Loucy (cell line): ENCODE results near the gene PCDHGB1.

Source experiments
- H2AFZ ChIP-seq: fragments of 200-600 bp; sonication (generic); 2 replicates; pipeline ENCODE4 v1.6.0; 2016; ENCODE audit warnings: antibody characterized with exemption, mild to moderate bottlenecking, low read length, moderate library complexity
- H3F3A ChIP-seq: fragments of 200-600 bp; 2 replicates; pipeline ENCODE4 v1.6.0; 2016; ENCODE audit warnings: antibody characterized with exemption, low read depth, mild to moderate bottlenecking
- H3K27me3 ChIP-seq: fragments of 200-600 bp; sonication (generic); 2 replicates; pipeline ENCODE4 v1.6.1; 2014; ENCODE audit warnings: low read length, mild to moderate bottlenecking; ENCODE audit not compliant: insufficient read depth, poor library complexity, severe bottlenecking
- H3K36me3 ChIP-seq: fragments of 200-600 bp; sonication (generic); 2 replicates; pipeline ENCODE4 v1.6.1; 2016; ENCODE audit warnings: low read length; ENCODE audit not compliant: insufficient read depth
- H3K4me1 ChIP-seq: fragments of 200-600 bp; sonication (generic); 2 replicates; pipeline ENCODE4 v1.5.1; 2014; ENCODE audit warnings: low read length, mild to moderate bottlenecking; ENCODE audit not compliant: insufficient read depth, poor library complexity, severe bottlenecking
- H3K4me2 ChIP-seq: fragments of 200-600 bp; sonication (generic); 2 replicates; pipeline ENCODE4 v1.6.0; 2014; ENCODE audit warnings: antibody characterized with exemption, low read length, low read depth, mild to moderate bottlenecking; ENCODE audit not compliant: poor library complexity, severe bottlenecking
- H3K4me3 ChIP-seq: fragments of 200-600 bp; sonication (generic); 2 replicates; pipeline ENCODE4 v1.5.1; 2014; ENCODE audit warnings: low read length, mild to moderate bottlenecking, mixed read lengths; ENCODE audit not compliant: poor library complexity, severe bottlenecking
- H3K79me2 ChIP-seq: fragments of 200-600 bp; sonication (generic); 2 replicates; pipeline ENCODE4 v1.6.1; 2014; ENCODE audit warnings: low read length; ENCODE audit not compliant: insufficient read depth
- H3K9ac ChIP-seq: fragments of 200-600 bp; sonication (generic); 2 replicates; pipeline ENCODE4 v1.6.0; 2014; ENCODE audit warnings: mild to moderate bottlenecking, low read depth, low read length, moderate library complexity; ENCODE audit not compliant: poor library complexity, severe bottlenecking
- H3K9me2 ChIP-seq: fragments of 200-600 bp; sonication (generic); replicated peaks from 2 replicates; pipeline ENCODE4 v1.6.1; 2016; ENCODE audit warnings: low read depth, low read length, mixed read lengths
- H3K9me3 ChIP-seq: fragments of 200-600 bp; sonication (generic); 2 replicates; pipeline ENCODE4 v1.6.1; 2014; ENCODE audit warnings: mild to moderate bottlenecking, antibody characterized with exemption, low read length, low read depth; ENCODE audit not compliant: insufficient read depth
- H4K20me1 ChIP-seq: fragments of 200-600 bp; sonication (generic); 2 replicates; pipeline ENCODE4 v1.6.0; 2014; ENCODE audit warnings: antibody characterized with exemption, low read length, mild to moderate bottlenecking; ENCODE audit not compliant: insufficient read depth, poor library complexity, severe bottlenecking
- EZH2phosphoT487 ChIP-seq: fragments of 200-600 bp; IDR thresholded peaks from 2 replicates; pipeline ENCODE4 v1.6.1; 2018; ENCODE audit warnings: antibody characterized with exemption, mild to moderate bottlenecking, moderate library complexity, borderline replicate concordance
- TF ChIP-seq, protein P1 (sequence below): fragments of 200-600 bp; sonication (generic); conservative IDR thresholded peaks from 2 replicates; pipeline ENCODE4 v1.5.1; 2014; ENCODE audit warnings: mild to moderate bottlenecking, antibody characterized with exemption, low read length

PCDHGB1 gene

DNA sequence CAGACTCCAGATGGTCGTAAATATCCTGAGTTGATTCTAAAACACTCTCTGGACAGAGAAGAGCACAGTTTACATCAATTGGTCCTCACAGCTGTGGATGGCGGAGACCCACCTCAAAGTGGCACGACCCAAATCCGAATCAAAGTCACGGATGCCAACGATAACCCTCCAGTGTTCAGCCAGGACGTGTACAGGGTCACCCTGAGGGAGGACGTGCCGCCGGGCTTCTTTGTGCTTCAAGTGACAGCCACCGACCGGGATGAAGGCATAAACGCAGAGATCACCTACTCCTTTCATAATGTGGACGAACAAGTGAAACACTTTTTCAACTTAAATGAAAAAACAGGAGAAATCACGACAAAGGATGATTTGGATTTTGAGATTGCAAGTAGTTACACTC lies 10.8 kb downstream of the PCDHGB1 start:
- no peaks in the 10 kb centered on the region for H3K27me3 ChIP-seq
- no peaks in the 10 kb centered on the region; the same call in 1 of the 2 replicates for H3K9me3 ChIP-seq

GRCh38 chr5:141362719-141363118 lies 12.8 kb downstream of the PCDHGB1 start:
- no peak overlapping the region for H3K9ac ChIP-seq
- no peaks in the 10 kb centered on the region for H3F3A ChIP-seq
- no peaks in the 10 kb centered on the region for H3K9me2 ChIP-seq
- no peak overlapping the region for H3K4me2 ChIP-seq
- H3K79me2 ChIP-seq, result no peaks in the 10 kb centered on the region
- no peaks in the 10 kb centered on the region for H3K27me3 ChIP-seq
- no peaks in the 10 kb centered on the region; the same call in 1 of the 2 replicates for H3K9me3 ChIP-seq
- H2AFZ ChIP-seq, result no peak overlapping the region
- no peaks in the 10 kb centered on the region for H4K20me1 ChIP-seq
- peak overlapping the region; percentile 28 for H3K4me3 ChIP-seq
- no peaks in the 10 kb centered on the region for H3K36me3 ChIP-seq
- TF ChIP-seq, protein P1, sequence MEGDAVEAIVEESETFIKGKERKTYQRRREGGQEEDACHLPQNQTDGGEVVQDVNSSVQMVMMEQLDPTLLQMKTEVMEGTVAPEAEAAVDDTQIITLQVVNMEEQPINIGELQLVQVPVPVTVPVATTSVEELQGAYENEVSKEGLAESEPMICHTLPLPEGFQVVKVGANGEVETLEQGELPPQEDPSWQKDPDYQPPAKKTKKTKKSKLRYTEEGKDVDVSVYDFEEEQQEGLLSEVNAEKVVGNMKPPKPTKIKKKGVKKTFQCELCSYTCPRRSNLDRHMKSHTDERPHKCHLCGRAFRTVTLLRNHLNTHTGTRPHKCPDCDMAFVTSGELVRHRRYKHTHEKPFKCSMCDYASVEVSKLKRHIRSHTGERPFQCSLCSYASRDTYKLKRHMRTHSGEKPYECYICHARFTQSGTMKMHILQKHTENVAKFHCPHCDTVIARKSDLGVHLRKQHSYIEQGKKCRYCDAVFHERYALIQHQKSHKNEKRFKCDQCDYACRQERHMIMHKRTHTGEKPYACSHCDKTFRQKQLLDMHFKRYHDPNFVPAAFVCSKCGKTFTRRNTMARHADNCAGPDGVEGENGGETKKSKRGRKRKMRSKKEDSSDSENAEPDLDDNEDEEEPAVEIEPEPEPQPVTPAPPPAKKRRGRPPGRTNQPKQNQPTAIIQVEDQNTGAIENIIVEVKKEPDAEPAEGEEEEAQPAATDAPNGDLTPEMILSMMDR, result no peak
- TF ChIP-seq EZH2phosphoT487, result no peak
- no peaks in the 10 kb centered on the region for H3K4me1 ChIP-seq

More for the DNA sequence above, 10.8 kb downstream of the PCDHGB1 start:
- Histone ChIP-seq H3K4me1 (no peaks in the 10 kb centered on the region), H3K4me3 (peak overlapping the region; percentile 67), H3K79me2 (no peaks in the 10 kb centered on the region), H3K36me3 (no peaks in the 10 kb centered on the region), H3K9ac (no peak overlapping the region), H3F3A (no peaks in the 10 kb centered on the region), H3K9me2 (no peaks in the 10 kb centered on the region), H2AFZ (no peak overlapping the region), H3K4me2 (no peak overlapping the region), H4K20me1 (no peaks in the 10 kb centered on the region)
- no peak for TF ChIP-seq EZH2phosphoT487
- TF ChIP-seq, protein P1, result no peak

- no peak for TF ChIP-seq EZH2phosphoT487
- TF ChIP-seq, protein P1, result no peak
- Histone ChIP-seq H3K9me2 (no peaks in the 10 kb centered on the region), H3K4me3 (no peak within 1 kb of the TSS), H3K4me2 (no peak within 1 kb of the TSS), H2AFZ (no peak within 1 kb of the TSS), H4K20me1 (no peaks in the 10 kb centered on the region), H3F3A (no peaks in the 10 kb centered on the region), H3K9me3 (no peaks in the 10 kb centered on the region; the same call in 1 of the 2 replicates), H3K27me3 (no peaks in the 10 kb centered on the region), H3K9ac (no peak within 1 kb of the TSS), H3K36me3 (no peaks in the 10 kb centered on the region), H3K4me1 (no peaks in the 10 kb centered on the region), H3K79me2 (no peaks in the 10 kb centered on the region)
These were observed 14.2 kb downstream of the PCDHGB1 start, which contains the start of gene PCDHGA5 for GRCh38 chr5:141363952-141364660. Gene PCDHGA5 (plus strand): TSS chr5:141364162. CDS start chr5:141364331, 169 bp downstream.
